IPS-NIHi7 (cell line): Measurements from ENCODE around the gene TNFRSF12A.
"Not testable (repeated sequence)": the region's sequence is repeated elsewhere in the genome, so short reads cannot be mapped to it uniquely, and the experiment has no call there.

Experiments
- DNase-seq: peaks from one replicate; pipeline ENCODE4 v3.0.0; 2012; ENCODE audit warnings: mixed read lengths; ENCODE audit errors: extremely low spot score

Gene TNFRSF12A

GRCh38 chr16:3065742-3066439 is 45.7 kb downstream of the TNFRSF12A start:
- DNase-seq = no peak

- DNase-seq = no peak
Measured at GRCh38 chr16:3066440-3066748, 46.2 kb downstream of the TNFRSF12A start.

- DNase-seq = no peak
Measured at GRCh38 chr16:3068487-3068886, 48.3 kb downstream of the TNFRSF12A start.

DNA sequence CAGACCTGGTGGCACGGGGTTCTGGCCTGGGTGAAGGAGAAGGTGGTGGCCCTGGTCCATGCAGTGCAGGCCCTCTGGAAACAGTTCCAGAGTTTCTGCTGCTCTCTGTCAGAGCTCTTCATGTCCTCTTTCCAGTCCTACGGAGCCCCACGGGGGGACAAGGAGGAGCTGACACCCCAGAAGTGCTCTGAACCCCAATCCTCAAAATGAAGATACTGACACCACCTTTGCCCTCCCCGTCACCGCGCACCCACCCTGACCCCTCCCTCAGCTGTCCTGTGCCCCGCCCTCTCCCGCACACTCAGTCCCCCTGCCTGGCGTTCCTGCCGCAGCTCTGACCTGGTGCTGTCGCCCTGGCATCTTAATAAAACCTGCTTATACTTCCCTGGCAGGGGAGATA is 49.0 kb downstream of the TNFRSF12A start:
- DNase-seq = not testable (repeated sequence)

GRCh38 chr16:3070608-3071111 is 50.5 kb downstream of the TNFRSF12A start:
- no peak for DNase-seq

GRCh38 chr16:3071655-3072054 is 51.5 kb downstream of the TNFRSF12A start:
- no peak for DNase-seq
